HG03442 (cell line): ENCODE results near the gene SEPHS2.
"Not testable (repeated sequence)": the region's sequence is repeated elsewhere in the genome, so short reads cannot be mapped to it uniquely, and the experiment has no call there.

Source experiments
- ATAC-seq: cut with Tn5 transposase; IDR thresholded peaks from one replicate; pipeline ENCODE4 v1.9.1; 2021; ENCODE audit warnings: mild to moderate bottlenecking, moderate library complexity; ENCODE audit not compliant: unreplicated experiment

SEPHS2 gene

DNA sequence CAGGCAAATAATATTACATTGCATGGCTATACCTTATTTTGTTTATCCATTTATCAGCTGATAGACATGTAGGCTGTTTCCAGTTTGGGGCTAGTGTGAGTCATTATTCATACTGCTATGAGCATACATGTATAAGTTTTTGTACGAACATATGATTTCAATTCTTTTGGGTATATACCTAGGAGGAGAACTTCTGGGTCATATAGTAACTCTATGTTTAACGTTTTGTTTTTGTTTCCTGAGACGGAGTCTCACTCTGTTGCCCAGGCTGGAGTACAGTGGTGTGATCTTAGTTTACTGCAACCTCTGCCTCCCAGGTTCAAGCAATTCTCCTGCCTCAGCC is 24.5 kb upstream of the SEPHS2 start:
- ATAC-seq, result no peak

DNA sequence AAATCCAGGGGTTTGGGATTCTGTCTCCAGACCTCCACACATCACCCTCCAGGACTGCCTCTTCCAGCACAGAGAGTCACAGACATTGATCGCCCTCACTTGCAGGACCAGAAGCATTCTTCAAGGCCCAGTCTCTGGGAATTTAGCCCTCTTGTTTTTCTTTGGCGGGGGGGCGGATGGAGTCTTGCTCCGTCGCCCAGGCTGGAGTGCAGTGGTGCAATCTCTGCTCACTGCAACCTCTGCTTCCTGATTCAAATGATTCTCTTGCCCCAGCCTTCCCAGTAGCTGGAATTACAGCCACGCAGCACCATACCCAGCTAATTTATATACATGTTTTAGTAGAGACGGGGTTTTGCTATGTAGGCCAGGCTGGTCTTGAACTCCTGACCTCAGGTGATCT is 18.4 kb upstream of the SEPHS2 start:
- no peak for ATAC-seq

- ATAC-seq, result not testable (repeated sequence)
Measured at GRCh38 chr16:30461426-30461825, 15.8 kb upstream of the SEPHS2 start.

- ATAC-seq, result no peak
Measured at GRCh38 chr16:30459456-30459855, 13.8 kb upstream of the SEPHS2 start.

DNA sequence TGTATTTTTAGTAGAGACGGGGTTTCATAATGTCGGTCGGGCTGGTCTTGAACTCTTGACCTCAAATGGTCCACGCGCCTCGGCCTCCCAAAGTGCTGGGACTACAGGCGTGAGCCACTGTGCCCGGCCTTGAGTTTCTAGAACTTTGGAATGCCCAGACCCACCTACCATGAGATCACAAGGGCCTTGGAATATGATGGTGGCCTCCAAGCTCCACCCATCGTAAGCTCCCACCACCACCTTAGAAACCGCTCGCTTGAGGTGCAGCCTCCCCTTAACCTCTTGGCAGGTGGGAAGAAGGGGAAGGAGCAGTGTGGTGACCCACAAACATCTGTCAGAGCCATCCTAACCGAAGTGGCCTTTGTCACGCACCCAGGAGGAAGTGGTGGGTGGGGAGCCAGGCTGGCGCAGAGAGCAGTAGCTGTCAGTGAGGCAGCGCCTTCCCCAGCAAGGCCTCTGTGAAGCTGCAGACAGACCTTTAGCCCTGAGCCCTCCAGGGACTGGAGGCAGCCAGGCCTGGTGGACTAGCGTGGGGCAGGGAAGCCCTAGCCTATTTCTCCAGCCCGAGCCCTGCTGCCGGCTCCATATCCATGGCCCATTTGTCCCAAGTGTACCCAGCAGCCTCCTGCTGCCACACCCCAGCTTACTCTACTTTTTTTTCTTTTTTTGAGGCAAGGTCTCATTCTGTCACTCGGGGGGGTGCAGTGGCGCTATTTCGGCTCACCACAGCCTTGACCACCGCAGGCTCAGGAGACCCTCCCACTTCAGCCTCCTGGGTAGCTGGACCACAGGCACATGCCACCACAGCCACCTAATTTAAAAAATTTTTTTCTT is 13.1 kb upstream of the SEPHS2 start:
- ATAC-seq, result peak; percentile 80

GRCh38 chr16:30457743-30458560 is 12.3 kb upstream of the SEPHS2 start:
- no peak for ATAC-seq

DNA sequence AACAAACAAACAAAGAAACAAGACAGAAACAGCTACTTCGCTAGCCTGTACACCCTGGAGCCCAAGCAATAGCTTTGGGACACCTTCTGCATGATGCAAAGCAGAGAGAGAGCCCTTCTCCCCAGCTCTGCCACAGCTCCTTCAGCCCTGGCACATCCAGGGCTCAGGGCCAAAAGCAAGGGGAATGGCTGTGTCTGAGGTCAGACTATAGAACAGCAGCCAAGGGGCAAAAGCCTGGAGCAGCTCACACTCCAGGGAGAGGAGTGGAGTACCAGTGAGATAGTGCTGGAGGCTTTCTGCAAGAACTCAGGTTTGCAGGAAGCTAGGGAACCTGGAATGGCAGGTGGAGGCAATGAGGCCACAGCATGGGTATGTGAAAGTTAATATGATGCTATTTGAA is 11.6 kb upstream of the SEPHS2 start:
- no peak for ATAC-seq

DNA sequence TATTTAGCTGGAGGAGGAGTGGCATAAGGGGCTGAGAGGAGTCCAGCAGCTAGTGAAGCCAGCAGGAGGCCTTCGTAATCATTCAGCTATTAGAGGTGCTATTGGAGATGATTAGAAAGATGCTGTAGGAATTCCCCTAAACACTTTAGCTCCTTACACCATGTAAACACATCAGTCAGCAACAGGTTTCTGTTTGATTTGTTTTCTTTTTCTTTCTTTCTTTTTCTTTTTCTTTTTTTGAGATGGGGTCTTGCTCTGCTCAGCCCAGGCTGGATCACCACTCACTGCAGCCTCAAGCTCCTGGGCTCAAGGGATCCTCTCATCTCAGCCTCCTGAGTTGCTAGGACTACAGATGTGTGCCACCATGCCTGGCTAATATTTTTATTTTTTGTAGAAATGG is 10.6 kb upstream of the SEPHS2 start:
- ATAC-seq, result no peak

DNA sequence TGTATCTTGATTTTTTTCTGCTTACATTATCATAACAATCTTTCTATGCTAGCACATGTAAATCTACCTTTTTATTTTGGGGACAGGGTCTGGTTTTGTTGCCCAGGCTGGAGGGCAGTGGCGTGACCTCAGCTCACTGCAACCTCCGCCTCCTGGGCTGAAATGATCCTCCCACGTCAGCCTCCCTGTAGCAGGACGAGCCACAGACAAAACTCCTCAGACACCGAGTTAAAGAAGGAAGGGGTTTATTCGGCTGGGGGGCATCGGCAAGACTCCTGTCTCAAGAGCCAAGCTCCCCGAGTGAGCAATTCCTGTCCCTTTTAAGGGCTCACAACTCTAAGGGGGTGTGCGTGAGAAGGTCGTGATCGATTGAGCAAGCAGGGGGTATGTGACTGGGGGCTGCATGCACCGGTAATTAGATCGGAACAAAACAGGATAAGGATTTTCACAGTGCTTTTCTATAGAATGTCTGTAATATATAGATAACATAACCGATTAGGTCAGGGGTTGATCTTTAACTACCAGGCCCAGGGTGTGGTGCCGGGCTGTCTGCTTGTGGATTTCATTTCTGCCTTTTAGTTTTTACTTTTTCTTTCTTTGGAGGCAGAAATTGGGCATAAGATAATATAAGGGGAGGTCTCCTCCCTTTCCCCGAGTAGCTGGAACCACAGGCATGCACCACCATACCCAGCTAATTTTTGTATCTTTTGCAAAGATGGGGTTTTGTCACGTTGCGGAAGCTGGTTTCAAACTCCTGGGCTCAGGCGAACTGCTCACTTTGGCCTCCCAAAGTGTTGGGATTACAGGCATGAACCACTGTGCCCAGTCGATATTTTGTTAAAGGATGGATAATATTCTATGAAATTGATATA is 7.3 kb upstream of the SEPHS2 start:
- not testable (repeated sequence) for ATAC-seq

DNA sequence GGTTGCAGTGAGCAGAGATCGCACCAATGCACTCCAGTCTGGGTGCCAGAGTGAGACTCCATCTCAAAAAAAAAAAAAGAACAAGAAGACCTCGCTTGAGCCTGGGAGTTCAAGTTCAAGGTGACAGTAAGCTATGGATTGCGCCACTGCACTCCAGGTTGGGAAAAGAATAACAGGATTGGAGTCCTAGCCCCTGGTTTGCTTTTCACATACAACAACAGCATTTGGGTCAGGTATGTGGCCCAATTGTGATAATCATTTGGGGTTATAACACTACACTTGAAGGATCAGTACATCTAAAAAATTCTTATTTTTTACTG is 3.4 kb upstream of the SEPHS2 start:
- no peak for ATAC-seq

GRCh38 chr16:30447512-30448226 is 2.0 kb upstream of the SEPHS2 start:
- ATAC-seq, result no peak

DNA sequence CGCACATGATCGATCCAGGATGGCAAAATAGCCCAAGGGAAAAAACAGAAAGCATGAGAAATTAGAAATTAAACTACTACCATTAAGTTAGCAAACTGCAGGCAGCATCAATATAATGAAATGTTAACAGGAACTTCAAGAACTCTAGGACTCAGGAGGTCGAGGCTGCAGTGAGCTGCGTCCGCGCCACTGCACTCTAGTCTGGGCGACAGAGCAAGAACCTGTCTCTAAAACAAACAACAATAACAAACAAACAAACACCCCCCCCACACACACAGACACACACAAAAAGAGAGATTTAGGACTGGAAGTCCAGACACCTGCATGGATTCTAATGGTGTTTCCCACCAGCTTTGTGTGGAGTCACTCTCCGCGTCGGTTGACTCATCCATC is 525 bp upstream of the SEPHS2 start:
- no peak for ATAC-seq

DNA sequence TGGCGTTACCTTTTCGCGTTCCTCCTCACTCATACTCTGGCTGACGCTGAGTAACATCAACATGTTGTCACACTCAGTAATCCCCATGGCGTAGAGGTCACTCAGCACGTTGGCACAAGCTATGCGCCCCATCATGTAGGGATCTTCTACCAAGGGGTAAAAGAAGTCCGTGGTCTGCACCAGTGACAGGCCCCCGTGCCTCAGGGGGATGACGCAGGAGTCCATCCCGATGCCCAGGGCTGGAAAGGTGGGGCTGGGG is 596 bp downstream of the SEPHS2 start:
- peak; percentile 15 for ATAC-seq

GRCh38 chr16:30444231-30445148 is 1.2 kb downstream of the SEPHS2 start:
- ATAC-seq, result no peak

DNA sequence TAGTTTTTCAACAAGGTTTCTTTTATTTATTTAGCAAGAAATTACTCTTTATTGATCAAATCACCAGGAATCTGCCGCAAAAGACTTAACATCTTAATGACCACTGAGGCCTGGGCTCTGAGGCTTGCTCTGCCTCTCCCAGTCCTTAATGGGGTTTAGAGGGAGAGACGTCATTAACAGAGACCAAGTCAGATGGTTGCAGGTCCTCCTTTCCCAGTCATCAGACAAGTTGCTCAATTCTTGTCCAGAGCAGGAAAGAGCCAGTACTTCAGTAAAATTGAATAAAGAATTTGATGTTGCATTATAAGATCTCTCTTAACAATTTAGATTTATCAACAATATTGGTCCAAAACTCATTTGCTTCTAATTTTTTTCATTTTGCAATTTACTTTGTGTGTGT is 2.0 kb downstream of the SEPHS2 start:
- no peak for ATAC-seq

GRCh38 chr16:30439720-30440348 is 5.8 kb downstream of the SEPHS2 start:
- no peak for ATAC-seq

DNA sequence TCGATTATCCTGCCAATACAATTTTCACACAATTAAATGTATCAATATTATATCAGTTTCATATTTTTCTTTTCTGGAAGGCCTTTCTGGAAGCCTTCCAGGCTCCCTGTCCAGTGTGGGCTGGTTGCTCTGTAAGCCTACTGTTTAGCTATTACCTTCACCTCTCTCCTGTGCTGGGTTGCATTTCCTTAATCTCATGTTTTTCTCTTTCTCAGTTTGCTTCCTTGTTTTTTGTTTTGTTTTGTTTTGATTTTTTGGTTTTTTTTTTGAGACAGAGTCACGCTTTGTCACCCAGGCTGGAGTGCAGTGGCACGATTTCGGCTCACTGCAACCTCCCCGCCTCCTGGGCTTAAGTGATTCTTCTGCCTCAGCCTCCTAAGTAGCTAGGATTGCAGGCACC is 6.8 kb downstream of the SEPHS2 start:
- ATAC-seq, result no peak

DNA sequence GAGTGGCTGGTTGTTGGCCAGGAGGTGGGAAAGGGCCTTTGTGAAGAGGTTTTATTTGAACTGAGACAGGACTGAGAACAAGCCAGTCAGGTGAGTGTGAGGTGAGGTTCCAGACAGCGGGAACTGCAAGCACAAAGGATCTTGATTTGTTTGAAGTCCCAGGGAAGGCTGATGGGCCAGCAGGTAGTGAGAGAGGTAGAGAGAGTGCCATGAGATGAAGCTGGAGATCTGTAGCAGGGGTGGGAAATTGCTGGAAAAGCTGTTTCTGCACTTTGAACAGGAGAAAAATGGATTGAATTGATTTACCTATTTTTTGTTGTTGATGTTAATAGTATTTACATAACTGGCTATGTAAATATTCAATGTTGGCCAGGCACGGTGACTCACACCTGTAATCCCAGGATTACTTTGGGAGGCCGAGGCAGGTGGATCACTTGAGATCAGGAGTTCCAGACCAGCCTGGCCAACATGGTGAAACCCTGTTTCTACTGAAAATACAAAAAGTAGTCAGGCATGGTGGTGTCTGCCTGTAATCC is 8.1 kb downstream of the SEPHS2 start:
- no peak for ATAC-seq

- no peak for ATAC-seq
Measured at GRCh38 chr16:30434852-30435251, 10.8 kb downstream of the SEPHS2 start.
